SK-N-SH (cell line): ENCODE measurements around the gene GPRC5C. TPM values are rescaled to one million over a fixed set of nuclear protein-coding genes. Genes with fewer than 3 reads are reported as not detected.

Experiments used
- CTCF ChIA-PET: fragments of 300-600, 350-600 bp; formaldehyde crosslinking; extraction: SDS; loops from one replicate; lab custom pipeline; 2021; lab: Yijun Ruan, JAX
- POLR2A ChIA-PET: fragments of 350-600 bp; sonication (Branson Sonifier 250); formaldehyde crosslinking; extraction: SDS; loops from one replicate; lab custom pipeline; 2020; ENCODE audit warnings: antibody characterized with exemption, inconsistent platforms; lab: Yijun Ruan, JAX
- DNase-seq: peaks from one replicate; pipeline ENCODE4 v3.0.0; 2012
- H2AFZ ChIP-seq: fragments of 200-600 bp; sonication (generic); 2 replicates; pipeline ENCODE4 v1.8.1; 2016; ENCODE audit warnings: antibody characterized with exemption, mild to moderate bottlenecking, low read depth
- H3F3A ChIP-seq: fragments of 200-600 bp; sonication (generic); replicated peaks from 2 replicates; pipeline ENCODE3; 2016; ENCODE audit warnings: antibody characterized with exemption, mild to moderate bottlenecking; ENCODE audit not compliant: insufficient read depth
- H3K27ac ChIP-seq, 2 experiments: fragments of 200-500 bp in 1 of 2; fragments of 200-600 bp in 1 of 2; sonication (Bioruptor generic) in 1 of 2; sonication (generic), shearing (Covaris generic) in 1 of 2; 2 replicates each; pipeline versions ENCODE4 v1.5.1 to v1.6.1; 2014 to 2016; ENCODE audit warnings: low read depth in 2 of 2, inconsistent platforms in 1 of 2, low read length in 1 of 2, mild to moderate bottlenecking in 1 of 2, mixed read lengths in 1 of 2
- H3K27me3 ChIP-seq: fragments of 200-600 bp; sonication (generic), shearing (Covaris generic); 2 replicates; pipeline ENCODE4 v1.6.1; 2016; ENCODE audit warnings: mixed run types; ENCODE audit not compliant: insufficient read depth
- H3K36me3 ChIP-seq, 2 experiments: fragments of 200-500 bp in 1 of 2; fragments of 200-600 bp in 1 of 2; sonication (Bioruptor generic) in 1 of 2; sonication (generic) in 1 of 2; replicated peaks in 1 of 2; 2 replicates each; pipeline versions ENCODE3 to v1.5.1; 2014 to 2016; ENCODE audit warnings: low read length in 1 of 2, mild to moderate bottlenecking in 1 of 2; ENCODE audit not compliant: insufficient read depth in 2 of 2, control insufficient read depth in 1 of 2
- H3K4me1 ChIP-seq, 2 experiments: fragments of 200-500 bp in 1 of 2; fragments of 200-600 bp in 1 of 2; sonication (Bioruptor generic) in 1 of 2; sonication (generic), shearing (Covaris generic) in 1 of 2; 2 replicates each; pipeline versions ENCODE4 v1.5.1 to v1.6.1; 2014 to 2016; ENCODE audit warnings: low read depth in 1 of 2, low read length in 1 of 2, mixed run types in 1 of 2; ENCODE audit not compliant: insufficient read depth in 2 of 2, control insufficient read depth in 1 of 2
- H3K4me2 ChIP-seq: fragments of 200-600 bp; sonication (generic), shearing (Covaris generic); 2 replicates; pipeline ENCODE4 v1.6.1; 2017; ENCODE audit warnings: mixed run types
- H3K4me3 ChIP-seq, 2 experiments: fragments of 200-500 bp in 1 of 2; fragments of 200-600 bp in 1 of 2; sonication (Bioruptor generic) in 1 of 2; sonication (generic), shearing (Covaris generic) in 1 of 2; 2 replicates each; pipeline versions ENCODE4 v1.5.1 to v1.8.1; 2014 to 2016; ENCODE audit warnings: low read depth in 2 of 2, inconsistent platforms in 1 of 2, low read length in 1 of 2, mild to moderate bottlenecking in 1 of 2, mixed read lengths in 1 of 2, moderate library complexity in 1 of 2
- H3K79me2 ChIP-seq: fragments of 200-600 bp; sonication (generic); 2 replicates; pipeline ENCODE4 v1.8.1; 2017; ENCODE audit warnings: mild to moderate bottlenecking; ENCODE audit not compliant: insufficient read depth
- H3K9ac ChIP-seq: fragments of 200-600 bp; sonication (generic); 2 replicates; pipeline ENCODE4 v1.6.1; 2017; ENCODE audit warnings: mixed run types
- H3K9me2 ChIP-seq: fragments of 200-600 bp; sonication (generic); 2 replicates; pipeline ENCODE4 v1.6.1; 2017; ENCODE audit warnings: mixed run types
- H3K9me3 ChIP-seq: fragments of 200-600 bp; sonication (generic); 2 replicates; pipeline ENCODE4 v1.6.1; 2017; ENCODE audit warnings: mixed run types, mild to moderate bottlenecking, moderate library complexity
- H4K20me1 ChIP-seq: fragments of 200-600 bp; sonication (generic); 2 replicates; pipeline ENCODE4 v1.6.1; 2017; ENCODE audit warnings: mild to moderate bottlenecking, mixed run types; ENCODE audit not compliant: insufficient read depth
- ELF1 ChIP-seq: IDR thresholded peaks from 2 replicates; pipeline ENCODE4 v1.4.0; 2012
- EZH2phosphoT487 ChIP-seq: fragments of 200-600 bp; sonication (generic); IDR thresholded peaks from 2 replicates; pipeline ENCODE4 v1.6.1; 2017; ENCODE audit warnings: low read depth, mixed run types, mild to moderate bottlenecking, antibody characterized with exemption, moderate library complexity, borderline replicate concordance
- FOXJ3 ChIP-seq: sonication (generic); formaldehyde crosslinking; IDR thresholded peaks from 2 replicates; pipeline ENCODE4 v1.5.1; 2020; ENCODE audit warnings: mild to moderate bottlenecking, missing genetic modification reagents
- FOXM1 ChIP-seq: IDR thresholded peaks from 2 replicates; pipeline ENCODE4 v1.4.0; 2012; ENCODE audit warnings: low read depth, mild to moderate bottlenecking
- GABPA ChIP-seq: IDR thresholded peaks from 2 replicates; pipeline ENCODE4 v1.4.0; 2012; ENCODE audit warnings: low read depth, mild to moderate bottlenecking
- GATA2 ChIP-seq: sonication (generic); formaldehyde crosslinking; IDR thresholded peaks from 2 replicates; pipeline ENCODE4 v1.5.0; 2020; ENCODE audit warnings: mild to moderate bottlenecking, missing genetic modification reagents
- IRF3 ChIP-seq: fragments of 150-350 bp; IDR thresholded peaks from 2 replicates; pipeline ENCODE4 v1.6.1; 2016; ENCODE audit warnings: mild to moderate bottlenecking, low read depth, low read length
- JUND ChIP-seq: IDR thresholded peaks from 2 replicates; pipeline ENCODE4 v1.4.0; 2012
- MAX ChIP-seq: IDR thresholded peaks from 2 replicates; pipeline ENCODE4 v1.4.0; 2012; ENCODE audit warnings: low read depth
- MXI1 ChIP-seq: IDR thresholded peaks from 2 replicates; pipeline ENCODE4 v1.6.1; 2012; ENCODE audit warnings: mild to moderate bottlenecking, low read depth, low read length, improper control_type of control experiment
- PBX3 ChIP-seq: IDR thresholded peaks from 2 replicates; pipeline ENCODE4; 2012
- RAD21 ChIP-seq: IDR thresholded peaks from 2 replicates; pipeline ENCODE4 v1.6.1; 2012; ENCODE audit warnings: mild to moderate bottlenecking, low read length
- RCOR1 ChIP-seq: fragments of 150-350 bp; IDR thresholded peaks from 2 replicates; pipeline ENCODE4 v1.6.1; 2017; ENCODE audit warnings: antibody characterized with exemption, low read length
- SIN3A ChIP-seq: IDR thresholded peaks from 2 replicates; pipeline ENCODE4 v1.6.1; 2012; ENCODE audit warnings: low read depth, mild to moderate bottlenecking, low read length, moderate library complexity, borderline replicate concordance
- SMC3 ChIP-seq: IDR thresholded peaks from 2 replicates; pipeline ENCODE4 v1.6.1; 2012; ENCODE audit warnings: low read depth, low read length, improper control_type of control experiment
- TCF12 ChIP-seq: IDR thresholded peaks from 2 replicates; pipeline ENCODE4 v1.4.0; 2012
- TEAD4 ChIP-seq: IDR thresholded peaks from 2 replicates; pipeline ENCODE4 v1.4.0; 2012; ENCODE audit warnings: mild to moderate bottlenecking, borderline replicate concordance; ENCODE audit not compliant: insufficient read depth
- USF1 ChIP-seq: IDR thresholded peaks from 2 replicates; pipeline ENCODE4 v1.4.0; 2012; ENCODE audit warnings: low read depth, borderline replicate concordance
- YY1 ChIP-seq: IDR thresholded peaks from 2 replicates; pipeline ENCODE4 v1.4.0; 2012; ENCODE audit warnings: low read depth, mild to moderate bottlenecking
- WGBS: methylation state at CpG from one replicate; pipeline ENCODE4 v1.1.6; 2017; ENCODE audit warnings: low lambda C conversion rate; 5-methylcytosine and 5-hydroxymethylcytosine counted together
- polyA plus RNA-seq, 3 experiments: library from polyadenylated mRNA; depleted of rRNA; stranded (reverse); fragments of >200 nt; gene quantifications; 2 replicates each; pipeline ENCODE4 v1.2.3, GENCODE V29; 2012
- TF ChIP-seq, protein P1 (sequence below): fragments of 200-600 bp; sonication (generic); IDR thresholded peaks from 2 replicates; pipeline ENCODE4 v1.6.1; 2017; ENCODE audit warnings: antibody characterized with exemption, mild to moderate bottlenecking, moderate library complexity
- TF ChIP-seq, protein P2 (sequence below): IDR thresholded peaks from 2 replicates; pipeline ENCODE4 v1.4.0; 2012; ENCODE audit warnings: low read depth, borderline replicate concordance

The GPRC5C gene
- polyA plus RNA-seq, 1 of the 3 experiments (the other 2 are of a cell fraction): not detected

DNA sequence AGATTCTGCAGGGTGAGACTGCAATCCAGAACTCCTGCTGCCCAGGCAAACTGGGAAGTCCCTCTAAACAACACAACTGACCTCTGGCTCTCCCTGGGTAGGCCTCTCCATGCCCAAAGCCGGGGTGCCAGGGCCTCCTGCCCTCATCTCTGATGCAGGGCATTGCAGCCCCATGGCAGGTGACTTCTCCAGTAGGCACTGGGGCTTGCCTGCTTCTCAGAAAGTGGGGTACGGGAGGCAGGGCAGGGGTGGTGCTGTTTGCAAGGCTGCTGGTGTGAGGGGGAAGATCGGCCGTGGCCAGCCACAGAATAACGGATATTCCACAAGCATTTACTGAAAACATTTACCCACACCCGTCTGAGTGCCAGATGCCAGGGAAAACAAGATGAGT lies 4.1 kb upstream of the GPRC5C start (continued):
- TF ChIP-seq, protein P1, sequence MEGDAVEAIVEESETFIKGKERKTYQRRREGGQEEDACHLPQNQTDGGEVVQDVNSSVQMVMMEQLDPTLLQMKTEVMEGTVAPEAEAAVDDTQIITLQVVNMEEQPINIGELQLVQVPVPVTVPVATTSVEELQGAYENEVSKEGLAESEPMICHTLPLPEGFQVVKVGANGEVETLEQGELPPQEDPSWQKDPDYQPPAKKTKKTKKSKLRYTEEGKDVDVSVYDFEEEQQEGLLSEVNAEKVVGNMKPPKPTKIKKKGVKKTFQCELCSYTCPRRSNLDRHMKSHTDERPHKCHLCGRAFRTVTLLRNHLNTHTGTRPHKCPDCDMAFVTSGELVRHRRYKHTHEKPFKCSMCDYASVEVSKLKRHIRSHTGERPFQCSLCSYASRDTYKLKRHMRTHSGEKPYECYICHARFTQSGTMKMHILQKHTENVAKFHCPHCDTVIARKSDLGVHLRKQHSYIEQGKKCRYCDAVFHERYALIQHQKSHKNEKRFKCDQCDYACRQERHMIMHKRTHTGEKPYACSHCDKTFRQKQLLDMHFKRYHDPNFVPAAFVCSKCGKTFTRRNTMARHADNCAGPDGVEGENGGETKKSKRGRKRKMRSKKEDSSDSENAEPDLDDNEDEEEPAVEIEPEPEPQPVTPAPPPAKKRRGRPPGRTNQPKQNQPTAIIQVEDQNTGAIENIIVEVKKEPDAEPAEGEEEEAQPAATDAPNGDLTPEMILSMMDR: no peak
- no peak for TF ChIP-seq GATA2
- TF ChIP-seq SIN3A: no peak
- no peak for TF ChIP-seq FOXJ3 (CRISPR knock-in tag)
- no peak for TF ChIP-seq USF1
- TF ChIP-seq MAX: no peak

DNA sequence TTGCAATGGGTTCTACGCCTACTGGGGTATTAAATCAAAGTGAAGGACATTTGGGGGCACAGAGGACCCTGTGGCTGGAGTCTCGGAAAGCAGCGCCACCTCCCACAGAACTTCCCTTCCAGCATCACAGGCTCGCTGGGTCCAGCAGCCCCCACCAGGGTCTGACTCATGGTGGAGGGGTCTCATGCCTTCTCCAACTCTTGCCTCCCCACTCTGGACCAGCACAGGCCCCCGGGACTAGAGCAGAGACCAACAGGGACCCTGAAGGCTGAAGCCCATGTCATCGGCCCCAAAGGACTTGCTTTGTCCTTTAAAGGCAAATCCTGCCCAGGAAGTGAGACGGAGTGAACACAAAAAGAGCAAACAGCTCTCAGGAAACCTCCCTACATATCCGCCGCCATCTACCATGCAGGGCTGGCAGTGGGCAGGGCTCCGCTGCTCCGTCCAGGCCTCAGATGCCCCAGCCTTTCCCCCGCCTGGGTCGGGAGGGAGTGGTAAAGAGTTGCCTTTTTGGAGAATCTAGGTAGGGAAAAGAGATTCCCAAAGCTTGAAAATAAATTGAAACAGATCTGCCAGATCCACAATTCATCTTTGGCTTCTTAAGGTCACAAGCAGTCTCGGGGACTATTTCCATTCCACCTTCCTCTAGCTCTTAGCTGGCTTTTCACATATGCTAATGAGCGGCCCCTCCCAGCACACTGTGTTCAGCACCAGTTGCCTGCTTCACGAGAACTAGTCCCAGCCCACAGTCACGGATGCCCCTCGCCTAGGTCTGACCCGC lies 2.1 kb upstream of the GPRC5C start:
- POLR2A ChIA-PET: no interaction called here
- H3K27me3 ChIP-seq: no peaks in the 10 kb centered on the region
- no peak overlapping the region for H3K4me2 ChIP-seq
- TF ChIP-seq, protein P2, sequence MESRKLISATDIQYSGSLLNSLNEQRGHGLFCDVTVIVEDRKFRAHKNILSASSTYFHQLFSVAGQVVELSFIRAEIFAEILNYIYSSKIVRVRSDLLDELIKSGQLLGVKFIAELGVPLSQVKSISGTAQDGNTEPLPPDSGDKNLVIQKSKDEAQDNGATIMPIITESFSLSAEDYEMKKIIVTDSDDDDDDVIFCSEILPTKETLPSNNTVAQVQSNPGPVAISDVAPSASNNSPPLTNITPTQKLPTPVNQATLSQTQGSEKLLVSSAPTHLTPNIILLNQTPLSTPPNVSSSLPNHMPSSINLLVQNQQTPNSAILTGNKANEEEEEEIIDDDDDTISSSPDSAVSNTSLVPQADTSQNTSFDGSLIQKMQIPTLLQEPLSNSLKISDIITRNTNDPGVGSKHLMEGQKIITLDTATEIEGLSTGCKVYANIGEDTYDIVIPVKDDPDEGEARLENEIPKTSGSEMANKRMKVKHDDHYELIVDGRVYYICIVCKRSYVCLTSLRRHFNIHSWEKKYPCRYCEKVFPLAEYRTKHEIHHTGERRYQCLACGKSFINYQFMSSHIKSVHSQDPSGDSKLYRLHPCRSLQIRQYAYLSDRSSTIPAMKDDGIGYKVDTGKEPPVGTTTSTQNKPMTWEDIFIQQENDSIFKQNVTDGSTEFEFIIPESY: no peak
- TF ChIP-seq YY1 (no peak), FOXM1 (no peak), GABPA (no peak), SMC3 (no peak), ELF1 (no peak), GATA2 (no peak), MXI1 (no peak), TEAD4 (no peak), JUND (no peak), IRF3 (no peak), RAD21 (no peak), PBX3 (no peak), RCOR1 (no peak), TCF12 (no peak), EZH2phosphoT487 (no peak)
- no peak overlapping the region for H3K27ac ChIP-seq
- H3K9me3 ChIP-seq: no peaks in the 10 kb centered on the region
- no peaks in the 10 kb centered on the region for H3K9me2 ChIP-seq
- no peak overlapping the region for H2AFZ ChIP-seq
- DNase-seq: no peak
- H3K36me3 ChIP-seq: no peaks in the 10 kb centered on the region
- CTCF ChIA-PET: interaction anchor here (0.6 to 1.8 kb wide), 10 partner anchors 11 to 124 kb away, joined by 3 to 9 read pairs (median 3); partner anchors contain the start of gene BTBD17
- H3F3A ChIP-seq: no peaks in the 10 kb centered on the region
- no peak overlapping the region for H3K4me3 ChIP-seq
- no peak overlapping the region for H3K9ac ChIP-seq
- no peaks in the 10 kb centered on the region for H3K79me2 ChIP-seq
- no peaks in the 10 kb centered on the region for H4K20me1 ChIP-seq
- H3K4me1 ChIP-seq: peaks cover 0 to 11% of the 10 kb centered on the region in 2 experiments; a peak in 1 of 4 replicates
- WGBS: 63% methylated on average over 19 of the region's 19 CpGs
